SH-SY5Y (cell line): ENCODE data around the gene TESK1.

ENCODE experiments used
- GATA2 ChIP-seq: IDR thresholded peaks from 2 replicates; pipeline ENCODE4 v1.6.1; 2011; ENCODE audit warnings: mild to moderate bottlenecking, low read depth, low read length
- GATA3 ChIP-seq: IDR thresholded peaks from 2 replicates; pipeline ENCODE4 v1.6.1; 2011; ENCODE audit warnings: low read depth, mild to moderate bottlenecking, low read length, moderate library complexity

GRCh38 chr9:35639631-35640030 lies 34.6 kb downstream of the TESK1 start:
- TF ChIP-seq GATA2 (no peak), GATA3 (no peak)
